ENCODE data around the gene CHRNE. TPM values are rescaled to one million over a fixed set of nuclear protein-coding genes. Genes with fewer than 3 reads are reported as not detected.

Gene CHRNE
- total RNA-seq, 6 experiments from 2014 or later = 1.4 to 2.9 (median 2.0) TPM

DNA sequence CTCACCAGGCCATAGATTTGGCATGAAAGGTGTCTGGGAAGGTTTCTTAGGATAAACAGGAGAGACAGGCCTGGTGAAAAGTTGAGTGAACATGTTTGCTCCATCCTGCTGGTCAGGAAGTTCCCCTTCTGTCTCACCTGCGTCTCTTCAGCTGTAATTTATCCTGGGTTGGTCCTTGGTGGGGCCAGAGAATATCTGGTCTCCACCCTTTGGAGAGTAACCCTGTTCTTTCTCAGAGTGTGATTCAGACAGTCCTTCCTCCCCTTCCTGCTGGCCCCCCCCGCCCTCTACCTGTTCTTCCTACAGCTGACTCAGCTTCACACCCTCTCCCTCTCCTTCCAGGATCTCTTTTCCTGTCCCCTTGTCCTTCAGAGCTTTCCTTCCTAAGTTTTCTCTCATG, 52.7 kb downstream of the CHRNE start:
- DNase-seq (no peak), ATAC-seq (no peak)
- Histone ChIP-seq H3K4me1 (no peaks in the 10 kb centered on the region), H3K4me3 (no peak overlapping the region), H3K36me3 (no peaks in the 10 kb centered on the region), H3K27ac (no peak overlapping the region), H3K9me3 (no peaks in the 10 kb centered on the region), H3K27me3 (no peaks in the 10 kb centered on the region)
- WGBS (ENCODE audit: insufficient coverage, low coverage, low lambda C conversion rate, missing lambda C conversion rate) = no CpG with 5 or more reads among the region's 2 CpGs
- intact Hi-C loops (cut with DNase I) = no loop called here
- TF ChIP-seq CTCF (IDR thresholded peaks at IDR 0.05) = no peak
- TF ChIP-seq POLR2A (IDR thresholded peaks at IDR 0.05) = no peak

DNA sequence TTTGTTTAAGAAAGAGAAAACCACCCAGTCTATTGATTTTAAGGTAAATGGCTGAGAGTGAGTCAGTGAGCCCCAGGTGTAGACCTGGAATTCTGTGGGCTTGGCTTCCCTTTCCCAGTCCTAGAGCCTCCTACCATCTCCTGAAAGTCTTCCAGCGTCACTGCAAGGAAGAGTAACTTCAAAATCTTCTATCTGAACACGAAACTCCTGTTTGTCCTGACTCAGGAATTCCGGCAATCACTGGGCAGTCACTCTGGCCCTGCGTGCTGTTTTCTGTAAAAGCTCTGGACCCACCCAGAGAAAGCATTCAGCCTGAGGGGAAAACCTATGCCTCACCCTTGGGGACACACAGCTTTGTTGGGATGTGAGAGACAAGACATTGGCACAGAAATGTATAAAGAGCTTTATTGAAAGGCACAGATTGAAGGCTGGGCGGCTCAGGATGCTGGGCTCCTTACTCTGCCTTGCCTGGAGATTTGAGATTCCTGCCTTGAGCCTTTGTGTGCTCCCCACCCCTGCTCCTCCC, 53.8 kb downstream of the CHRNE start:
- Histone ChIP-seq H3K36me3 (no peaks in the 10 kb centered on the region), H3K4me1 (no peaks in the 10 kb centered on the region), H3K9me3 (no peaks in the 10 kb centered on the region), H3K27me3 (no peaks in the 10 kb centered on the region), H3K27ac (no peak overlapping the region), H3K4me3 (no peak overlapping the region)
- WGBS (ENCODE audit: insufficient coverage, low coverage, low lambda C conversion rate, missing lambda C conversion rate) = 92% methylated on average over 3 of the region's 5 CpGs
- intact Hi-C loops (cut with DNase I) = no loop called here
- TF ChIP-seq POLR2A (IDR thresholded peaks at IDR 0.05) (no peak), CTCF (IDR thresholded peaks at IDR 0.05) (no peak)
- DNase-seq = no peak
- ATAC-seq = no peak

Other genes with a start within 250 kb of the CHRNE start
- 10 to 100 TPM; 11.5 to 22.2 (median 16.1) TPM for gene PELP1, start 199.0 kb downstream of the CHRNE start, total RNA-seq
- gene ARRB2, start 192.5 kb downstream of the CHRNE start, total RNA-seq = 10 to 100 TPM; 18.2 to 38.6 (median 23.9) TPM
- gene MED11, start 171.7 kb downstream of the CHRNE start, total RNA-seq = 10 to 100 TPM in 5 of 6 experiments, 1 to 10 TPM in 1; 10.0 to 21.1 (median 16.2) TPM
- 1 to 10 TPM in 5 of 6 experiments, under 1 TPM in 1; 0.70 to 6.5 (median 1.9) TPM for gene ZMYND15, start 163.3 kb downstream of the CHRNE start, total RNA-seq
- 10 to 100 TPM; 13.3 to 69.6 (median 31.3) TPM for gene CXCL16, start 163.2 kb downstream of the CHRNE start, total RNA-seq
- 100 to 1,000 TPM in 3 of 6 experiments, 10 to 100 TPM in 3; 67.1 to 215 (median 112) TPM for gene TM4SF5, start 131.2 kb downstream of the CHRNE start, total RNA-seq
- gene VMO1, start 116.7 kb downstream of the CHRNE start, total RNA-seq = 10 to 100 TPM in 1 of 6 experiments, 1 to 10 TPM in 5; 3.5 to 12.3 (median 5.2) TPM
- gene GLTPD2, start 114.1 kb downstream of the CHRNE start, total RNA-seq = 10 to 100 TPM; 20.6 to 97.4 (median 60.9) TPM
- 100 to 1,000 TPM in 2 of 6 experiments, 10 to 100 TPM in 4; 68.8 to 136 (median 75.7) TPM for gene PSMB6, start 106.9 kb downstream of the CHRNE start, total RNA-seq
- 10 to 100 TPM in 3 of 6 experiments, 1 to 10 TPM in 3; 8.2 to 27.3 (median 10.8) TPM for gene PLD2, start 95.9 kb downstream of the CHRNE start, total RNA-seq
- 10 to 100 TPM; 20.3 to 42.5 (median 28.0) TPM for gene MINK1, start 69.8 kb downstream of the CHRNE start, total RNA-seq
- gene C17orf107, start 3.6 kb downstream of the CHRNE start, total RNA-seq = 1 to 10 TPM; 1.6 to 4.0 (median 3.2) TPM
- under 1 TPM in 3 of 6 experiments, not detected in 3; 0.13 to 0.20 (median 0.15) TPM for gene GP1BA, start 29.2 kb upstream of the CHRNE start, total RNA-seq
- gene SLC25A11, start 36.9 kb upstream of the CHRNE start, total RNA-seq = 10 to 100 TPM; 32.6 to 64.2 (median 41.0) TPM
- 10 to 100 TPM; 52.1 to 73.5 (median 57.5) TPM for gene RNF167, start 37.2 kb upstream of the CHRNE start, total RNA-seq
- gene PFN1, start 45.4 kb upstream of the CHRNE start, total RNA-seq = 1,000 to 10,000 TPM in 1 of 6 experiments, 100 to 1,000 TPM in 5; 221 to 1,037 (median 292) TPM
- 10 to 100 TPM; 54.7 to 69.8 (median 58.7) TPM for gene ENO3, start 48.0 kb upstream of the CHRNE start, total RNA-seq
- gene SPAG7, start 64.7 kb upstream of the CHRNE start, total RNA-seq = 10 to 100 TPM; 22.3 to 33.9 (median 26.4) TPM
- gene CAMTA2, start 84.6 kb upstream of the CHRNE start, total RNA-seq = 10 to 100 TPM; 15.3 to 21.1 (median 17.7) TPM
- gene INCA1, start 94.4 kb upstream of the CHRNE start, total RNA-seq = 1 to 10 TPM in 2 of 6 experiments, under 1 TPM in 3, not detected in 1; 0.83 to 1.3 (median 0.97) TPM
- gene KIF1C, start 94.9 kb upstream of the CHRNE start, total RNA-seq = 100 to 1,000 TPM in 3 of 6 experiments, 10 to 100 TPM in 3; 59.8 to 112 (median 99.3) TPM
- under 1 TPM in 2 of 6 experiments, not detected in 4; 0.13 to 0.20 TPM for gene SLC52A1, start 132.3 kb upstream of the CHRNE start, total RNA-seq
- 1 to 10 TPM in 1 of 6 experiments, under 1 TPM in 5; 0.51 to 1.6 (median 0.87) TPM for gene ZFP3, start 175.4 kb upstream of the CHRNE start, total RNA-seq
- 1 to 10 TPM; 3.3 to 5.0 (median 4.5) TPM for gene ZNF232, start 208.8 kb upstream of the CHRNE start, total RNA-seq
- under 1 TPM in 2 of 6 experiments, not detected in 4; 0.02 to 0.07 TPM for gene USP6, start 212.9 kb upstream of the CHRNE start, total RNA-seq